SKM-1 (cell line): ENCODE measurements around the gene TECTB.

Experiments used
- DNase-seq: peaks from one replicate; lab custom pipeline; 2025; ENCODE audit not compliant: unreplicated experiment; lab: John Stamatoyannopoulos, UW

Gene TECTB

GRCh38 chr10:112274831-112275230 is 8.4 kb upstream of the TECTB start:
- DNase-seq: no peak

- DNase-seq: no peak
Observed at GRCh38 chr10:112275512-112276245, 7.5 kb upstream of the TECTB start.

DNA sequence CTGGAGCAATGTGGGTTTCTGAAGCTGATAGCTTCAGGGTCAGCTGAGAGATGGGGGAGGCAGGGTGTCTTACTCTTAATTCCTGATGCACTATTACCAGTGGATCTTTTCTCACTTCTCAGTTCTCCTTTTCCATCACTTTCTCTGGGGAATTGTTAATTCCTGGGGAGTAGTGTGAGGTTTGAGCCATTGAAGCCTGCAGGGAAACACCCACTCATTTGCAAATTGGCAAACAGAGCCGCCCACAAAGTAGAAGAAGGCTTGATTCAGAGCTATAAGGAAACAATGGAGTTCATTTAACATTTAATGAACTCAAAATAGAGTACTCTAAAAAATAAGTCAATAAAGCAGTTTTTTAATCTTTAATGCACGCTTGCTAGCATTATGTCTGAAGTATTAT is 4.3 kb upstream of the TECTB start:
- DNase-seq: no peak

DNA sequence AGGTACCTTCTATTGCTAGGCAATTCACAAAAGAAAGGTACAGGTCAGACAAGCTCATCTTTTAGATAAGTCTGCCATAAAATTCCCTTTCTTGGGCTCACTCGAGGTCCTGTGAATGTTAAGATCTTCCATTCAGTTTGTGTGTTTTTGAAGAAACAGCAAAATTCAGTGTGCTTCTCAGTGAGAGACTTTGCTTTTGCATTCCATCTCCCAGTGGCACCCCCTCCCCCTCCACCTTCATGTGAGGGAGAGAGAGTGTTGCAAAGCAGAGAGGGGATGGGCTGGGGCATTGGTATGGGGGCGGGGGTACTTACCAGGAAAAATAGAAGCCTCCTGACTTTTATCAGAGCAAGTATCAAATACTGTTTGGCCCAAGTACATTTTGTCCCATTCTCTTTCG is 3.8 kb upstream of the TECTB start:
- DNase-seq: no peak

GRCh38 chr10:112280205-112280921 is 2.8 kb upstream of the TECTB start:
- DNase-seq: no peak

- DNase-seq: no peak
Observed at GRCh38 chr10:112282086-112282485, 1.1 kb upstream of the TECTB start.

DNA sequence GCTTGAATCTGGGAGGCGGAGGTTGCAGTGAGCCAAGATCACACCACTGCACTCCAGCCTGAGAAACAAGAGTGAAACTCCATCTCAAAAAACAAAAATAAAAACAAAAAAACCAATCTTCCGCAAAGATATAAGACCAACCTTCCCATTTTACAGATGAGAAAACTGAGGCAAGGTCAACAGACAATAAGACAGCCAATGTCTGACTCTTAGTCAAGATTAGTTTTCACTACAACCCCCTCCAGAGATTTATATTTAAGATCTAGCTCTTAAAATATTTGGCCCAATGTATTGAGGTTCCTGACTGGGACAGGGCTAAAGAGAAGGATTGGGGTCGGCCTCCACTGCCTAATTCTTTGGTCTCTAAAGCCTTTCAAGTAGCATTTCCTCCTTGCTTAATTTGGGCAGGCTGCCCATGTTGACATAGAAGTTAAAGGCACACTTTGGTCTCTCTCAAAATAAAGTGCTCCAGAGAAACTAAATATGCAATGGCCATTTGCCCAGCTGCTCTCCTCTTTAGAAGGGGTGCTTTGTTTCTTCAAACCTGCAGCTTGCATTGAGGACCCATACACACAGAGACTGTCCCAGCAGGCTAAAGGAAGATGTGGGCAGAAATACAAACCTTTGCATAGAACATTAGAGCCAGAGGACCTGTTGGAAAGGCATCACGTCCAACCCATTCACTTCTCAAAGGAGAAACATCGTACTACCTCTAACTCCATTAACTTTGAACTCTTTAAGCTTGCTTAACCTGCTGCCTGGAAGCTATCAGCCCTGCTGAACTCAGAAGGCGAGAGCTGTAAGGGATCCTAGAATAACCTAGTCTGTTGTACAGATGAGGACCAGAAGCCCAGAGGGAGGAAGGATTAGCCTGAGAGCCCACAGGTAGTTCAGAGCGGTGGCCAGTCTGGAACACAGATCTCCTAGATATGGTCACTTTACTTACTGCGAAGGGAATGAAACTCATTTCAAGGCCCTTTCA is 3.9 kb downstream of the TECTB start:
- DNase-seq: no peak

GRCh38 chr10:112287844-112288243 is 4.6 kb downstream of the TECTB start:
- DNase-seq: no peak

GRCh38 chr10:112288486-112288885 is 5.3 kb downstream of the TECTB start:
- DNase-seq: no peak

GRCh38 chr10:112289373-112290053 is 6.3 kb downstream of the TECTB start:
- DNase-seq: no peak

- no peak for DNase-seq
Observed at GRCh38 chr10:112290054-112290373, 6.8 kb downstream of the TECTB start.

- no peak for DNase-seq
Observed at GRCh38 chr10:112294169-112294568, 11.0 kb downstream of the TECTB start.

GRCh38 chr10:112295853-112296830 is 12.9 kb downstream of the TECTB start:
- DNase-seq: no peak

DNA sequence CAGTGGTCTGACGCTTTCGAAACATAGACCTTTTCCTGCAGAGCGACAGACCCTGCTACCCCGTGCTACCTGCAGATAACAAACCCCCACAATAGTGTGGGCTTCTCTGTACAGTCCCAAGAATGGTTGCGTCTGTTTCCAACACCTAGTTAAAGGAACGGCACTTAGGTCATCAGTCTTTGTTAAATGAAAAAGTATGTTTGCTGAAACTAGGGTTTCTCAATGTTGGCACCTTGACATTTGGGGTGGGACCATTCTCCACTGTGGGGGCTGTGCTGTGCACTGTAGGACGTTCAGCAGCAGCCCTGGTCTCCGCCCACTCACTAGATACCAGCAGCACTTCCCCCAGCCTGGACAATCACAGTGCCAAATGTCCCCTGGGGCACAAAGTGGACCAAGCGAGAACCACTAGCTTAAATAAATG is 13.7 kb downstream of the TECTB start:
- no peak for DNase-seq

DNA sequence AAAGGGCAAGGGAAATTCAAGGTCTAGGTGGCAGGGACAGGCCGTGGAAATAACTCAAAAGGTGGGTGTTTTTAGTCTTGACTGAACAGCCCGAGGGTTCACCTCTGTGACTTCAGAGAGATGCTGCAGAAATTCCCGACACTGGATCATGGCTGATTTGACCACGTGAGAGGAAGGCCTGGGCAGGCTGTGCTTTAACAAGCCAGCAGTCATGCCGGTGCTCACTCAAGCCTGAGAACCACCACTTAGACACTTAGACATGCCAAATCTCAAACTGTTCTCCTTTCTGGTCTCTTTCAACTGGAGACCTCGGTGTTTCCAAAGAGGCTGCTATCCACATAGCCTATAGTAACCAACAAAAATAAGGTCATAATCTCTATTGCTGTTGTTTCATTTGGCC is 15.4 kb downstream of the TECTB start:
- DNase-seq: no peak

DNA sequence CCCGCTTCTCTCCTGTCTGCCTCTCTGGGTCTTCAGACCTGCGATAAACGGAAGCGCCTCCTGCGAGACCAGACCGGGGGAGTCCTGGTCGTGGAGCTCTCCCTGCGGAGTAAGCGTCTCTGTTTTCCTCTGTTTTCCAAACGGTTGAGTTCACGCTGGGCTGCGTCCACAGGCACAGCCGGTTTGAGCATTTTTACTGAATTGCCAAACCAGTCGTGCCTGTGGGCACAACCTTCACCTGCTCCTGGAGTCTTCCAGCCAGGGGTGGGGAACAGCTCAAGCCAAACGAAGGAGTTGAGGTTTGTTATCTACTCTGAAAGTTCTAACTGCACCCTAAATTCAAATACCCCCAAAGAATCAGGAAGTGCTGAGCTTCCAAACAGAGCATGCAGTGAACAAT is 16.3 kb downstream of the TECTB start:
- no peak for DNase-seq

GRCh38 chr10:112302335-112302734 is 19.1 kb downstream of the TECTB start:
- no peak for DNase-seq

DNA sequence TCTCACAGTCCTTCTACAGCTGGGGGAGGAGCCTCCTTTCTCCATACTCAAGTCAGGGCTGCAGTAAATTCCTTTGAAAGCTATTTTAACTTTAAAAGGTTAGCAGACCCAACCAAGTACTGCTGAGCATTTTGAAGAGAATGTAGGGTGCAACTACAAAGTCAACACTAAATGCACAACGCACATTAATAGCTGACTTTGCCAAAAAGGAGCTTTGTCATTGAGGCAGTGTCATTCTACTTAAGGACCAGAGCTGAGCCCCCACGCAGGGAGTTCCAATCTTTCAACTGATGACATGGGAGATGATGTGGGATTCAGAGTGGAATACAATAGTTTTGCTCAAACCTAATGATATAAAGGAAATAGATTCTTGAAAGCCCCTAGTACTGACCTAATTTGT is 20.3 kb downstream of the TECTB start:
- no peak for DNase-seq

- DNase-seq: no peak
Observed at GRCh38 chr10:112304267-112304859, 21.2 kb downstream of the TECTB start.
